GM12878 (cell line): Measurements from ENCODE around the gene PCSK9.

Source experiments
- DPF2 ChIP-seq: fragments of 450-650 bp; IDR thresholded peaks from 2 replicates; pipeline ENCODE4 v1.6.1; 2017; ENCODE audit warnings: mild to moderate bottlenecking
- IRF4 ChIP-seq: IDR thresholded peaks from 2 replicates; pipeline ENCODE4 v1.6.1; 2011; ENCODE audit warnings: low read depth, low read length
- MTA2 ChIP-seq: fragments of 450-650 bp; IDR thresholded peaks from 2 replicates; pipeline ENCODE4 v1.6.1; 2016; ENCODE audit warnings: low read depth, mild to moderate bottlenecking, moderate library complexity
- TCF7 ChIP-seq: IDR thresholded peaks from 2 replicates; pipeline ENCODE4 v1.6.1; 2014; ENCODE audit warnings: antibody characterized with exemption, borderline replicate concordance
- TF ChIP-seq, protein P1 (sequence below): fragments of 450-650 bp; IDR thresholded peaks from 2 replicates; pipeline ENCODE4 v1.6.1; 2017; ENCODE audit warnings: mild to moderate bottlenecking
- TF ChIP-seq, protein P2 (sequence below), 3 experiments: IDR thresholded peaks in 2 of 3; conservative IDR thresholded peaks in 1 of 3; 2 replicates each; pipeline ENCODE4 v1.5.1; 2011; ENCODE audit warnings: low read depth in 3 of 3, low read length in 3 of 3, mild to moderate bottlenecking in 3 of 3, control low read depth in 2 of 3, moderate library complexity in 2 of 3, inconsistent platforms in 1 of 3, mixed read lengths in 1 of 3; ENCODE audit not compliant: control insufficient read depth in 2 of 3, insufficient read depth in 1 of 3; ENCODE audit errors: extremely low read depth in 1 of 3

DNA sequence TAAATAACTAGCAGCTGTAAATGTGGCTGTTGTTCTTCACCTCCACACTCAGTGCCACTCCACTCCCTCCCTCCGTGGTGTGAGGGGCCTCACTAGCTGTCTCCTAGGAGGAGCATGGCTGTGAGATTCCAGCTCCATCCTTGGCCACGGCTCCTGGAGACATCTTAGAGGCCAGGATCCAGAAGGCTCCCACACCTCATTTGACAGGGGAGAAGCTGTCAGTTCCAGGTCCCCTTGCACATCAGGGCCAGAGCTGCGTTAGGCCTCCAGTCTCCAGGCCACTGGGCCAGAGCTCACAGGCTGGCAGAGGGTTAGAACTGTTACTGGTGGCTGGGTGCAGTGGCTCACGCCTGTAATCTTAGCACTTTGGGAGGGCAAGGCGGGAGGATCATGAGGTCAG is 15.0 kb downstream of the PCSK9 start:
- TF ChIP-seq, protein P1, sequence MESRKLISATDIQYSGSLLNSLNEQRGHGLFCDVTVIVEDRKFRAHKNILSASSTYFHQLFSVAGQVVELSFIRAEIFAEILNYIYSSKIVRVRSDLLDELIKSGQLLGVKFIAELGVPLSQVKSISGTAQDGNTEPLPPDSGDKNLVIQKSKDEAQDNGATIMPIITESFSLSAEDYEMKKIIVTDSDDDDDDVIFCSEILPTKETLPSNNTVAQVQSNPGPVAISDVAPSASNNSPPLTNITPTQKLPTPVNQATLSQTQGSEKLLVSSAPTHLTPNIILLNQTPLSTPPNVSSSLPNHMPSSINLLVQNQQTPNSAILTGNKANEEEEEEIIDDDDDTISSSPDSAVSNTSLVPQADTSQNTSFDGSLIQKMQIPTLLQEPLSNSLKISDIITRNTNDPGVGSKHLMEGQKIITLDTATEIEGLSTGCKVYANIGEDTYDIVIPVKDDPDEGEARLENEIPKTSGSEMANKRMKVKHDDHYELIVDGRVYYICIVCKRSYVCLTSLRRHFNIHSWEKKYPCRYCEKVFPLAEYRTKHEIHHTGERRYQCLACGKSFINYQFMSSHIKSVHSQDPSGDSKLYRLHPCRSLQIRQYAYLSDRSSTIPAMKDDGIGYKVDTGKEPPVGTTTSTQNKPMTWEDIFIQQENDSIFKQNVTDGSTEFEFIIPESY: no peak
- TF ChIP-seq, protein P2, sequence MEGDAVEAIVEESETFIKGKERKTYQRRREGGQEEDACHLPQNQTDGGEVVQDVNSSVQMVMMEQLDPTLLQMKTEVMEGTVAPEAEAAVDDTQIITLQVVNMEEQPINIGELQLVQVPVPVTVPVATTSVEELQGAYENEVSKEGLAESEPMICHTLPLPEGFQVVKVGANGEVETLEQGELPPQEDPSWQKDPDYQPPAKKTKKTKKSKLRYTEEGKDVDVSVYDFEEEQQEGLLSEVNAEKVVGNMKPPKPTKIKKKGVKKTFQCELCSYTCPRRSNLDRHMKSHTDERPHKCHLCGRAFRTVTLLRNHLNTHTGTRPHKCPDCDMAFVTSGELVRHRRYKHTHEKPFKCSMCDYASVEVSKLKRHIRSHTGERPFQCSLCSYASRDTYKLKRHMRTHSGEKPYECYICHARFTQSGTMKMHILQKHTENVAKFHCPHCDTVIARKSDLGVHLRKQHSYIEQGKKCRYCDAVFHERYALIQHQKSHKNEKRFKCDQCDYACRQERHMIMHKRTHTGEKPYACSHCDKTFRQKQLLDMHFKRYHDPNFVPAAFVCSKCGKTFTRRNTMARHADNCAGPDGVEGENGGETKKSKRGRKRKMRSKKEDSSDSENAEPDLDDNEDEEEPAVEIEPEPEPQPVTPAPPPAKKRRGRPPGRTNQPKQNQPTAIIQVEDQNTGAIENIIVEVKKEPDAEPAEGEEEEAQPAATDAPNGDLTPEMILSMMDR (IDR thresholded peaks at IDR 0.05 in 2 of 3, conservative IDR thresholded peaks at IDR 0.05 in 1 of 3; ENCODE audit: control insufficient read depth in 2 of 3, extremely low read depth in 1 of 3, insufficient read depth in 1 of 3, low read depth in 3 of 3, low read length in 3 of 3): no peak
- TF ChIP-seq TCF7 (no peak), MTA2 (no peak), IRF4 (no peak), DPF2 (no peak)
